Thyroid gland (tissue), 4 donors: ENCODE measurements around the gene MMP24OS.

Experiments used
- POLR2A ChIP-seq, 2 donors: fragments of 450-650 bp; IDR thresholded peaks; one replicate each; pipeline ENCODE4 v1.6.1; 2017; ENCODE audit warnings: antibody characterized with exemption in 2 of 2, mild to moderate bottlenecking in 2 of 2, moderate library complexity in 1 of 2
- TF ChIP-seq, protein P1 (sequence below), 6 experiments: fragments of 200-600 bp in 3 of 6; fragments of 450-650 bp in 3 of 6; sonication (generic) in 3 of 6; IDR thresholded peaks; one replicate each; pipeline ENCODE4 v1.5.1; 2016 to 2019; ENCODE audit warnings: antibody characterized with exemption in 6 of 6, mild to moderate bottlenecking in 2 of 6, inconsistent platforms in 1 of 6, moderate library complexity in 1 of 6

- TF ChIP-seq, protein P1, sequence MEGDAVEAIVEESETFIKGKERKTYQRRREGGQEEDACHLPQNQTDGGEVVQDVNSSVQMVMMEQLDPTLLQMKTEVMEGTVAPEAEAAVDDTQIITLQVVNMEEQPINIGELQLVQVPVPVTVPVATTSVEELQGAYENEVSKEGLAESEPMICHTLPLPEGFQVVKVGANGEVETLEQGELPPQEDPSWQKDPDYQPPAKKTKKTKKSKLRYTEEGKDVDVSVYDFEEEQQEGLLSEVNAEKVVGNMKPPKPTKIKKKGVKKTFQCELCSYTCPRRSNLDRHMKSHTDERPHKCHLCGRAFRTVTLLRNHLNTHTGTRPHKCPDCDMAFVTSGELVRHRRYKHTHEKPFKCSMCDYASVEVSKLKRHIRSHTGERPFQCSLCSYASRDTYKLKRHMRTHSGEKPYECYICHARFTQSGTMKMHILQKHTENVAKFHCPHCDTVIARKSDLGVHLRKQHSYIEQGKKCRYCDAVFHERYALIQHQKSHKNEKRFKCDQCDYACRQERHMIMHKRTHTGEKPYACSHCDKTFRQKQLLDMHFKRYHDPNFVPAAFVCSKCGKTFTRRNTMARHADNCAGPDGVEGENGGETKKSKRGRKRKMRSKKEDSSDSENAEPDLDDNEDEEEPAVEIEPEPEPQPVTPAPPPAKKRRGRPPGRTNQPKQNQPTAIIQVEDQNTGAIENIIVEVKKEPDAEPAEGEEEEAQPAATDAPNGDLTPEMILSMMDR (IDR thresholded peaks at IDR 0.05), result no peak
- no peak for TF ChIP-seq POLR2A (IDR thresholded peaks at IDR 0.05)
Observed at GRCh38 chr20:35292504-35293285, 14.8 kb upstream of the MMP24OS start.
